Left forelimb (tissue), 1 donor: ENCODE measurements around the gene MNX1.

Source experiments
- DNase-seq: peaks from one replicate; pipeline ENCODE4 v3.0.0-alpha.2; 2018; ENCODE audit warnings: low spot score

MNX1 gene

GRCh38 chr7:156969972-156970420, 40.5 kb downstream of the MNX1 start:
- DNase-seq: no peak

- no peak for DNase-seq
Observed at GRCh38 chr7:156968183-156968582, 42.3 kb downstream of the MNX1 start.

GRCh38 chr7:156966387-156966786, 44.1 kb downstream of the MNX1 start:
- DNase-seq: no peak

- DNase-seq: no peak
Observed at GRCh38 chr7:156964971-156965370, 45.5 kb downstream of the MNX1 start.

- no peak for DNase-seq
Observed at GRCh38 chr7:156963472-156963871, 47.0 kb downstream of the MNX1 start.

- no peak for DNase-seq
Observed at GRCh38 chr7:156962897-156963296, 47.6 kb downstream of the MNX1 start.

GRCh38 chr7:156962145-156962544, 48.3 kb downstream of the MNX1 start:
- no peak for DNase-seq

- DNase-seq: no peak
Observed at GRCh38 chr7:156956727-156957126, 53.7 kb downstream of the MNX1 start.

GRCh38 chr7:156954941-156955340, 55.5 kb downstream of the MNX1 start:
- DNase-seq: no peak
